OCI-LY7 (cell line): ENCODE measurements around the gene RET.

Experiments
- EZH2phosphoT487 ChIP-seq: fragments of 200-600 bp; sonication (generic); IDR thresholded peaks from 2 replicates; pipeline ENCODE4 v1.6.1; 2018; ENCODE audit warnings: low read depth, borderline replicate concordance, mild to moderate bottlenecking, mixed run types, antibody characterized with exemption, low read length, moderate library complexity, mixed read lengths
- TF ChIP-seq, protein P1 (sequence below): fragments of 200-600 bp; sonication (generic); conservative IDR thresholded peaks from 2 replicates; pipeline ENCODE4 v1.5.1; 2014; ENCODE audit warnings: mild to moderate bottlenecking, antibody characterized with exemption, low read length, moderate library complexity, mixed read lengths

DNA sequence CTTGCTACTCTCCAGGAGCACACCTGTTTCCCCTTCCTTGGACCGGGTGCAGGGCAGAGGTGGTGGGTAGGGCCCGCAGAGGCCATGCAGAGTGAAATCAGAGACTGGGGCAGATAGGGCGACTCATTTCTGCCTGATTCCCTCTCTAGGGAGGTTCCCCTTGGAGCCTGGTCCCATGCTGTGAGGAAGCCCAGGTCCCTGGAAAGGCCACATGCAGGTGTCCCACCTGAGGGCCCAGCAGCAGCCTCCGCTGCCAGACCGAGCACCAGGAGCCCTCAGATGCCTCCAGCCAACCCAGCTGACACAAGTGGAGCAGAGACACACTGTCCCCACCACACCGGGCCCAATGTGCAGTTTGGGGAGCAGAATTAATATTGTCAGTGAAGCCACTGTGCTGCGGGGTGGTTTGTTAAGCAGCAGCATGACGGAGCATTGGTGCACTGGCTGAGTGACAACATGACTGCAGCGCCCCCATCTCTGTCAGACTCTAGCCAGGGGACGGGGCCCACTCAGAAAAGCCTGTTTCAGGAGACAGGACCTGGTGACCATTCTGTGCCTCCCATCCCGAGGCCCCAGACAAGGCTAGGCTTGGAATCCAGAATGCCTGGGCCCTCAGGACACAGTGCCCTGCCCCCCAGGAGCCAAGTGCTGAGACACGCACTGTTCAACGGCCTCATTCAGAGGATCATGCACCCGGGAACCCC is 30.4 kb upstream of the RET start:
- TF ChIP-seq, protein P1, sequence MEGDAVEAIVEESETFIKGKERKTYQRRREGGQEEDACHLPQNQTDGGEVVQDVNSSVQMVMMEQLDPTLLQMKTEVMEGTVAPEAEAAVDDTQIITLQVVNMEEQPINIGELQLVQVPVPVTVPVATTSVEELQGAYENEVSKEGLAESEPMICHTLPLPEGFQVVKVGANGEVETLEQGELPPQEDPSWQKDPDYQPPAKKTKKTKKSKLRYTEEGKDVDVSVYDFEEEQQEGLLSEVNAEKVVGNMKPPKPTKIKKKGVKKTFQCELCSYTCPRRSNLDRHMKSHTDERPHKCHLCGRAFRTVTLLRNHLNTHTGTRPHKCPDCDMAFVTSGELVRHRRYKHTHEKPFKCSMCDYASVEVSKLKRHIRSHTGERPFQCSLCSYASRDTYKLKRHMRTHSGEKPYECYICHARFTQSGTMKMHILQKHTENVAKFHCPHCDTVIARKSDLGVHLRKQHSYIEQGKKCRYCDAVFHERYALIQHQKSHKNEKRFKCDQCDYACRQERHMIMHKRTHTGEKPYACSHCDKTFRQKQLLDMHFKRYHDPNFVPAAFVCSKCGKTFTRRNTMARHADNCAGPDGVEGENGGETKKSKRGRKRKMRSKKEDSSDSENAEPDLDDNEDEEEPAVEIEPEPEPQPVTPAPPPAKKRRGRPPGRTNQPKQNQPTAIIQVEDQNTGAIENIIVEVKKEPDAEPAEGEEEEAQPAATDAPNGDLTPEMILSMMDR = 0 out of 2 replicates have a peak, but pooled peaks have one; percentile 25
- TF ChIP-seq EZH2phosphoT487 = no peak
